Mucosa of descending colon (tissue), 3 donors: ENCODE measurements around the gene GDAP2. TPM values are rescaled to one million over a fixed set of nuclear protein-coding genes. Genes with fewer than 3 reads are reported as not detected.

Experiments used
- ATAC-seq: fragments of 200-7000 bp; cut with Tn5 transposase; one replicate; pipeline ENCODE4 v1.9.1; 2020; ENCODE audit warnings: mild to moderate bottlenecking, moderate library complexity
- DNase-seq, 3 donors: peaks; one replicate each; pipeline ENCODE4 v3.0.0-alpha.2; 2020
- H3K36me3 ChIP-seq: fragments of 200-600 bp; one replicate; pipeline ENCODE4 v1.8.0; 2021; ENCODE audit warnings: low read depth, mild to moderate bottlenecking
- H3K4me1 ChIP-seq: fragments of 200-600 bp; one replicate; pipeline ENCODE4 v1.8.0; 2021; ENCODE audit warnings: low read depth, mild to moderate bottlenecking
- H3K4me3 ChIP-seq: fragments of 200-600 bp; one replicate; pipeline ENCODE4 v1.8.0; 2021; ENCODE audit warnings: mild to moderate bottlenecking
- H3K9me3 ChIP-seq: fragments of 200-600 bp; one replicate; pipeline ENCODE4 v1.8.0; 2021; ENCODE audit warnings: mild to moderate bottlenecking
- CTCF ChIP-seq: fragments of 200-600 bp; IDR thresholded peaks from one replicate; pipeline ENCODE4 v1.8.0; 2022; ENCODE audit warnings: antibody characterized with exemption, mild to moderate bottlenecking
- intact Hi-C, 2 donors: fragments of 100-400 bp; cut with DNase I in 1 of 2; cut with micrococcal nuclease in 1 of 2; formaldehyde crosslinking; loops; one replicate each; pipeline versions ENCODE4 v1.11.0 to v1.11.1; 2022; cut with DNase I, micrococcal nuclease
- total RNA-seq, 3 donors: library from RNA; stranded (reverse); fragmentation: NEBNext Ultra II Directional in 2 of 3; extraction: Animal tissue kit (Norgen Biotek cat#: 25700) in 2 of 3; gene quantifications; one replicate each; pipeline versions ENCODE4 v1.2.1 to v1.2.4, GENCODE V29; 2021 to 2023
- donor health status: DM: no; HTN: no; CAD: no; lungs with moderate emphysema.
- donor health status: DM: no; HTN: no; CAD: no.
- donor health status: DM: no; HTN: yes; CAD: no.

Gene GDAP2
- total RNA-seq, 3 donors from 2014 or later: 27.4 to 36.0 (median 33.5) TPM

GRCh38 chr1:117815926-117816325 is 113.5 kb downstream of the GDAP2 start:
- ATAC-seq (no peak), DNase-seq (no peak)
- Histone ChIP-seq H3K4me3 (no peak overlapping the region), H3K9me3 (no peaks in the 10 kb centered on the region), H3K36me3 (no peaks in the 10 kb centered on the region), H3K4me1 (no peaks in the 10 kb centered on the region)
- intact Hi-C loops: no loop called here
- no peak for TF ChIP-seq CTCF

- Histone ChIP-seq H3K4me3 (no peak overlapping the region), H3K36me3 (no peaks in the 10 kb centered on the region), H3K4me1 (no peaks in the 10 kb centered on the region), H3K9me3 (no peaks in the 10 kb centered on the region)
- DNase-seq (no peak), ATAC-seq (no peak)
- intact Hi-C loops: no loop called here
- TF ChIP-seq CTCF: no peak
These were observed 114.3 kb downstream of the GDAP2 start for GRCh38 chr1:117814856-117815797.

Other genes starting within 250 kb of the GDAP2 start
- 10 to 100 TPM; 12.5 to 13.3 (median 13.0) TPM for gene WDR3, start 118 bp upstream of the GDAP2 start, total RNA-seq